HEK293 (cell line): ENCODE results near the gene MAZ.
A peak's percentile ranks its signal among the peaks of the same experiment; 100 is the strongest.

Experiments
- CTCF ChIA-PET: fragments of 350-600 bp; formaldehyde crosslinking; extraction: SDS; loops from one replicate; lab custom pipeline; 2021; ENCODE audit warnings: antibody characterized with exemption; lab: Yijun Ruan, JAX
- POLR2A ChIA-PET: fragments of 300-600 bp; formaldehyde crosslinking; extraction: SDS; loops from one replicate; lab custom pipeline; 2020; ENCODE audit warnings: antibody characterized with exemption, inconsistent platforms; lab: Yijun Ruan, JAX
- H3K27ac ChIP-seq: fragments of 200-500 bp; sonication (Bioruptor generic); 2 replicates; pipeline ENCODE4 v1.5.1; 2014; ENCODE audit warnings: low read depth, low read length, control low read depth, inconsistent platforms; ENCODE audit errors: extremely low read depth
- H3K36me3 ChIP-seq, 2 experiments: fragments of 200-500 bp in 1 of 2; sonication (Bioruptor generic) in 1 of 2; 1 replicate in 1 of 2; 2 replicates in 1 of 2; pipeline ENCODE4 v1.5.1; 2014 to 2017; ENCODE audit warnings: inconsistent platforms in 2 of 2, low read length in 2 of 2; ENCODE audit not compliant: control insufficient read depth in 2 of 2, insufficient read depth in 1 of 2
- H3K4me1 ChIP-seq: fragments of 200-500 bp; sonication (Bioruptor generic); 2 replicates; pipeline ENCODE4 v1.5.1; 2014; ENCODE audit warnings: mild to moderate bottlenecking, low read length, inconsistent platforms; ENCODE audit not compliant: control insufficient read depth, insufficient read depth
- H3K4me3 ChIP-seq: 2 replicates; pipeline ENCODE4 v1.5.1; 2011; ENCODE audit warnings: low read depth, mild to moderate bottlenecking, control low read depth, low read length, moderate library complexity
- H3K9me3 ChIP-seq: fragments of 200-500 bp; sonication (Bioruptor generic); 2 replicates; pipeline ENCODE4 v1.5.1; 2014; ENCODE audit warnings: low read depth, low read length, inconsistent platforms; ENCODE audit not compliant: control insufficient read depth, insufficient read depth
- GLI4 ChIP-seq: fragments of 450-650 bp; formaldehyde crosslinking; IDR thresholded peaks from 2 replicates; pipeline ENCODE4 v1.5.1; 2016; ENCODE audit warnings: missing biosample characterization, missing genetic modification characterization
- SCRT2 ChIP-seq: fragments of 450-650 bp; formaldehyde crosslinking; IDR thresholded peaks from 2 replicates; pipeline ENCODE4 v1.5.1; 2016; ENCODE audit warnings: missing biosample characterization, missing genetic modification characterization
- SP7 ChIP-seq: fragments of 450-650 bp; formaldehyde crosslinking; IDR thresholded peaks from 2 replicates; pipeline ENCODE4 v1.5.1; 2016; ENCODE audit warnings: missing biosample characterization, missing genetic modification characterization
- ZBTB17 ChIP-seq: fragments of 450-650 bp; formaldehyde crosslinking; IDR thresholded peaks from 2 replicates; pipeline ENCODE4 v1.5.1; 2016; ENCODE audit warnings: missing biosample characterization, missing genetic modification characterization
- ZBTB20 ChIP-seq: fragments of 450-650 bp; formaldehyde crosslinking; IDR thresholded peaks from 2 replicates; pipeline ENCODE4 v1.5.1; 2016; ENCODE audit warnings: missing biosample characterization, missing genetic modification characterization
- ZNF121 ChIP-seq: fragments of 450-650 bp; formaldehyde crosslinking; IDR thresholded peaks from 2 replicates; pipeline ENCODE4 v1.5.1; 2016; ENCODE audit warnings: missing biosample characterization, missing genetic modification characterization
- ZNF169 ChIP-seq: fragments of 450-650 bp; formaldehyde crosslinking; IDR thresholded peaks from 2 replicates; pipeline ENCODE4 v1.5.1; 2016; ENCODE audit warnings: missing biosample characterization, missing genetic modification characterization
- ZNF366 ChIP-seq: fragments of 450-650 bp; formaldehyde crosslinking; conservative IDR thresholded peaks from 2 replicates; pipeline ENCODE4 v1.5.1; 2016; ENCODE audit warnings: missing biosample characterization, missing genetic modification characterization
- ZNF600 ChIP-seq: fragments of 450-650 bp; formaldehyde crosslinking; IDR thresholded peaks from 2 replicates; pipeline ENCODE4 v1.5.1; 2016; ENCODE audit warnings: missing biosample characterization, missing genetic modification characterization
- ZNF629 ChIP-seq: fragments of 450-650 bp; formaldehyde crosslinking; IDR thresholded peaks from 2 replicates; pipeline ENCODE4 v1.5.1; 2017; ENCODE audit warnings: missing biosample characterization, missing genetic modification characterization
- ZNF654 ChIP-seq: fragments of 450-650 bp; formaldehyde crosslinking; IDR thresholded peaks from 2 replicates; pipeline ENCODE4 v1.5.1; 2016; ENCODE audit warnings: low read depth, missing biosample characterization, missing genetic modification characterization
- TF ChIP-seq, protein P1 (sequence below): fragments of 450-650 bp; formaldehyde crosslinking; IDR thresholded peaks from 2 replicates; pipeline ENCODE4 v1.5.1; 2016; ENCODE audit warnings: missing biosample characterization, missing genetic modification characterization
- TF ChIP-seq, protein P2 (sequence below): fragments of 450-650 bp; formaldehyde crosslinking; IDR thresholded peaks from 2 replicates; pipeline ENCODE4 v1.5.1; 2016; ENCODE audit warnings: missing biosample characterization, missing genetic modification characterization, borderline replicate concordance
- TF ChIP-seq, protein P3 (sequence below): fragments of 450-650 bp; formaldehyde crosslinking; IDR thresholded peaks from 2 replicates; pipeline ENCODE4 v1.5.1; 2016; ENCODE audit warnings: missing biosample characterization, missing genetic modification characterization, low read depth

Gene MAZ

DNA sequence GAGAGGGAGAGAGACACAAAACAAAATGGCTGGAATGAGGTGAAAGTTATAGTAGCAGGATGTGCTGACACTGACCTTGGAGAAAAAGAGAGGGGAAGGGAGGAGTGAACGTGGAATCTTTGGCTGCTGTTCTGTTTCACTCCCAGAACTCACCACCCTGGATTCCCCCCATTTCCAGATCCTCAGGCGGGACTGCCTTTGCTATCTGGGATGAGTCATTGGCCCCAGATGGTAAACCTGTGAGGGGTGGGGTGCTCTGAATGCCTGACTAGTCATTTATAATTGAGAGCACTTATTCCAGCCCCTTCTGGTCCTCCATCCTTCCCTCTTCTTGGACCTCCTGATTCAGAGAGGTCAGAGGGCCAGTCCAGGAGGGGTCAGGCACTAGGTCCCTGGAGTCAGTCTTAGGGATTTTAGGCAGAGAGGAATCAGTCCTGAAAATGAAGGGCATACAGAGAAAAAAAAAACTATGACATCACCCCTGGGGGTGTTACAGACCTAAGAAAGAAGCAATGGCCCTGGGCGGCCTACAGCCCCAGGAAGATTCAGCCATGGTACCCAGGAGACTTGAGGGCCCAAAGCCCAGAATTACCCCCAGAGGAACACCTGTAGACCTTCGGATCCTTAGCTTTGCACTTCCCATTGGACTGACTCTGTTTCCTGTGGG lies 30.5 kb upstream of the MAZ start (continued):
- TF ChIP-seq, protein P1, sequence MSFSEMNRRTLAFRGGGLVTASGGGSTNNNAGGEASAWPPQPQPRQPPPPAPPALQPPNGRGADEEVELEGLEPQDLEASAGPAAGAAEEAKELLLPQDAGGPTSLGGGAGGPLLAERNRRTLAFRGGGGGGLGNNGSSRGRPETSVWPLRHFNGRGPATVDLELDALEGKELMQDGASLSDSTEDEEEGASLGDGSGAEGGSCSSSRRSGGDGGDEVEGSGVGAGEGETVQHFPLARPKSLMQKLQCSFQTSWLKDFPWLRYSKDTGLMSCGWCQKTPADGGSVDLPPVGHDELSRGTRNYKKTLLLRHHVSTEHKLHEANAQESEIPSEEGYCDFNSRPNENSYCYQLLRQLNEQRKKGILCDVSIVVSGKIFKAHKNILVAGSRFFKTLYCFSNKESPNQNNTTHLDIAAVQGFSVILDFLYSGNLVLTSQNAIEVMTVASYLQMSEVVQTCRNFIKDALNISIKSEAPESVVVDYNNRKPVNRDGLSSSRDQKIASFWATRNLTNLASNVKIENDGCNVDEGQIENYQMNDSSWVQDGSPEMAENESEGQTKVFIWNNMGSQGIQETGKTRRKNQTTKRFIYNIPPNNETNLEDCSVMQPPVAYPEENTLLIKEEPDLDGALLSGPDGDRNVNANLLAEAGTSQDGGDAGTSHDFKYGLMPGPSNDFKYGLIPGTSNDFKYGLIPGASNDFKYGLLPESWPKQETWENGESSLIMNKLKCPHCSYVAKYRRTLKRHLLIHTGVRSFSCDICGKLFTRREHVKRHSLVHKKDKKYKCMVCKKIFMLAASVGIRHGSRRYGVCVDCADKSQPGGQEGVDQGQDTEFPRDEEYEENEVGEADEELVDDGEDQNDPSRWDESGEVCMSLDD (tag by site-specific recombination), result no peak
- peak; percentile 74 for TF ChIP-seq ZBTB17 (tag by site-specific recombination)
- peak; percentile 63 for TF ChIP-seq ZNF366 (tag by site-specific recombination)
- 0 out of 2 replicates have a peak, but pooled peaks have one; percentile 14 for TF ChIP-seq ZBTB20 (tag by site-specific recombination)
- TF ChIP-seq, protein P2, sequence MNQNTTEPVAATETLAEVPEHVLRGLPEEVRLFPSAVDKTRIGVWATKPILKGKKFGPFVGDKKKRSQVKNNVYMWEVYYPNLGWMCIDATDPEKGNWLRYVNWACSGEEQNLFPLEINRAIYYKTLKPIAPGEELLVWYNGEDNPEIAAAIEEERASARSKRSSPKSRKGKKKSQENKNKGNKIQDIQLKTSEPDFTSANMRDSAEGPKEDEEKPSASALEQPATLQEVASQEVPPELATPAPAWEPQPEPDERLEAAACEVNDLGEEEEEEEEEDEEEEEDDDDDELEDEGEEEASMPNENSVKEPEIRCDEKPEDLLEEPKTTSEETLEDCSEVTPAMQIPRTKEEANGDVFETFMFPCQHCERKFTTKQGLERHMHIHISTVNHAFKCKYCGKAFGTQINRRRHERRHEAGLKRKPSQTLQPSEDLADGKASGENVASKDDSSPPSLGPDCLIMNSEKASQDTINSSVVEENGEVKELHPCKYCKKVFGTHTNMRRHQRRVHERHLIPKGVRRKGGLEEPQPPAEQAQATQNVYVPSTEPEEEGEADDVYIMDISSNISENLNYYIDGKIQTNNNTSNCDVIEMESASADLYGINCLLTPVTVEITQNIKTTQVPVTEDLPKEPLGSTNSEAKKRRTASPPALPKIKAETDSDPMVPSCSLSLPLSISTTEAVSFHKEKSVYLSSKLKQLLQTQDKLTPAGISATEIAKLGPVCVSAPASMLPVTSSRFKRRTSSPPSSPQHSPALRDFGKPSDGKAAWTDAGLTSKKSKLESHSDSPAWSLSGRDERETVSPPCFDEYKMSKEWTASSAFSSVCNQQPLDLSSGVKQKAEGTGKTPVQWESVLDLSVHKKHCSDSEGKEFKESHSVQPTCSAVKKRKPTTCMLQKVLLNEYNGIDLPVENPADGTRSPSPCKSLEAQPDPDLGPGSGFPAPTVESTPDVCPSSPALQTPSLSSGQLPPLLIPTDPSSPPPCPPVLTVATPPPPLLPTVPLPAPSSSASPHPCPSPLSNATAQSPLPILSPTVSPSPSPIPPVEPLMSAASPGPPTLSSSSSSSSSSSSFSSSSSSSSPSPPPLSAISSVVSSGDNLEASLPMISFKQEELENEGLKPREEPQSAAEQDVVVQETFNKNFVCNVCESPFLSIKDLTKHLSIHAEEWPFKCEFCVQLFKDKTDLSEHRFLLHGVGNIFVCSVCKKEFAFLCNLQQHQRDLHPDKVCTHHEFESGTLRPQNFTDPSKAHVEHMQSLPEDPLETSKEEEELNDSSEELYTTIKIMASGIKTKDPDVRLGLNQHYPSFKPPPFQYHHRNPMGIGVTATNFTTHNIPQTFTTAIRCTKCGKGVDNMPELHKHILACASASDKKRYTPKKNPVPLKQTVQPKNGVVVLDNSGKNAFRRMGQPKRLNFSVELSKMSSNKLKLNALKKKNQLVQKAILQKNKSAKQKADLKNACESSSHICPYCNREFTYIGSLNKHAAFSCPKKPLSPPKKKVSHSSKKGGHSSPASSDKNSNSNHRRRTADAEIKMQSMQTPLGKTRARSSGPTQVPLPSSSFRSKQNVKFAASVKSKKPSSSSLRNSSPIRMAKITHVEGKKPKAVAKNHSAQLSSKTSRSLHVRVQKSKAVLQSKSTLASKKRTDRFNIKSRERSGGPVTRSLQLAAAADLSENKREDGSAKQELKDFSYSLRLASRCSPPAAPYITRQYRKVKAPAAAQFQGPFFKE (tag by site-specific recombination), result no peak
- TF ChIP-seq ZNF629, result peak; percentile 59
- TF ChIP-seq SP7 (tag by site-specific recombination), result peak; percentile 72
- TF ChIP-seq ZNF169, result no peak
- TF ChIP-seq, protein P3, sequence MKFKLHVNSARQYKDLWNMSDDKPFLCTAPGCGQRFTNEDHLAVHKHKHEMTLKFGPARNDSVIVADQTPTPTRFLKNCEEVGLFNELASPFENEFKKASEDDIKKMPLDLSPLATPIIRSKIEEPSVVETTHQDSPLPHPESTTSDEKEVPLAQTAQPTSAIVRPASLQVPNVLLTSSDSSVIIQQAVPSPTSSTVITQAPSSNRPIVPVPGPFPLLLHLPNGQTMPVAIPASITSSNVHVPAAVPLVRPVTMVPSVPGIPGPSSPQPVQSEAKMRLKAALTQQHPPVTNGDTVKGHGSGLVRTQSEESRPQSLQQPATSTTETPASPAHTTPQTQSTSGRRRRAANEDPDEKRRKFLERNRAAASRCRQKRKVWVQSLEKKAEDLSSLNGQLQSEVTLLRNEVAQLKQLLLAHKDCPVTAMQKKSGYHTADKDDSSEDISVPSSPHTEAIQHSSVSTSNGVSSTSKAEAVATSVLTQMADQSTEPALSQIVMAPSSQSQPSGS (tag by site-specific recombination), result peak; percentile 81

DNA sequence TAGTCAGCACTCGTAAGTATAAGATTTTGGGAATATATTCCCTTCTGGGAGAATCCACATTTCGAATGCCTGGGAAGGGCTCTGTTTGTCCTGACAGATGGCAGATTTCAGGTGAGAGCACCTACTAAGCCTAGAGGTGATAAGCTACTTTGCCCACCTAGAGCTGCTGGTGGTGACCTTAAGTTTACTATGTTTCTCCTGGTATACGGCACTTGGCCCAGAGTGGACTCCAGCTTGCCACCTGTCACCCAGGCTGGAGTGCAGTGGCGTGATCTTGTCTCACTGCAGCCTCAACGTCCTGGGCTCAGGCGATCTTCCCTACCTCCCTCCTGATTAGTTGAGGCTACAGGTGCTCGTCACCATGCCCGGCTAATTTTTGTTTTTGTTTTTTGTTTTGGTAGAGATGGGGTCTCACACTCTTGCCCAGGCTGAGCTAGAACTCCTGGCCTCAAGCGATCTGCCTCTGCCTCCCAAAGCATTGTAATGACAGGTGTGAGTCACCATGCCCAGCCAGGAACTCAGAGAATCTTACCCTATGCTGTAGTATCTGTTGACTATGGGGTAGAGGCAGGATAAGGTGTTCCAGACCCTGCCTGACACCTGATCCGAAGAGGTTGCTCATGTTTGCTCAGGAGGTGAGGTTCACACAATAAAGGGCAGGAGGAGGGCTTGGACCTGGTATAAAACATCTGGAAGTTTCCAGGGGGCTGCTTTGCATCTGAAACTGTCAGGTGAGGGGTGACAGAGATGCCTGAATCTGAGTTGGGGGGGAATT lies 28.6 kb upstream of the MAZ start, which contains the start of gene ZG16:
Gene ZG16, plus strand, starts transcription at position 681 of the 775 bp plus-strand sequence. CDS start 1,011 bp downstream, outside the sequence.
- no peak for TF ChIP-seq GLI4 (tag by site-specific recombination)
- peak; percentile 83 for TF ChIP-seq ZNF121 (tag by site-specific recombination)
- TF ChIP-seq ZNF600 (tag by site-specific recombination), result peak; percentile 36; the same call in 1 of the 2 replicates
- TF ChIP-seq SCRT2 (tag by site-specific recombination), result 0 out of 2 replicates have a peak, but pooled peaks have one; percentile 21
- no peak for TF ChIP-seq ZNF654 (tag by site-specific recombination)
- TF ChIP-seq, all 188 proteins: peak for 3
- ChIA-PET POLR2A (interaction anchor here (0.6 to 0.8 kb wide), 2 partner anchors 12 to 20 kb away, joined by 3 to 5 read pairs; no protein-coding TSS in a partner anchor), CTCF (interaction anchor here (0.6 to 1.6 kb wide), 5 partner anchors 12 to 71 kb away, joined by 3 to 11 read pairs (median 3); partner anchors contain the start of gene KIF22)
- no peak within 1 kb of the TSS for H3K27ac ChIP-seq
- no peaks in the 10 kb centered on the region for H3K9me3 ChIP-seq
- no peaks in the 10 kb centered on the region for H3K4me1 ChIP-seq
- H3K4me3 ChIP-seq, result no peak within 1 kb of the TSS
- H3K36me3 ChIP-seq, result no peaks in the 10 kb centered on the region
